H9 (cell line): Measurements from ENCODE around the gene MAD1L1. TPM values are rescaled to one million over a fixed set of nuclear protein-coding genes. Genes with fewer than 3 reads are reported as not detected.

Experiments used
- DNase-seq: peaks from one replicate; pipeline ENCODE4 v3.0.0-alpha.2; 2017
- H2AFZ ChIP-seq: one replicate; pipeline ENCODE4 v1.6.1; 2013; ENCODE audit warnings: mild to moderate bottlenecking, low read length, control low read depth, moderate library complexity
- H2AK5ac ChIP-seq: 2 replicates; pipeline ENCODE4 v1.6.1; 2013; ENCODE audit warnings: low read length, control low read depth, mixed read lengths; ENCODE audit not compliant: insufficient read length
- H2BK120ac ChIP-seq: one replicate; pipeline ENCODE4 v1.6.1; 2013; ENCODE audit warnings: low read depth, mild to moderate bottlenecking, low read length, control low read depth, inconsistent platforms; ENCODE audit not compliant: poor library complexity, severe bottlenecking
- H2BK12ac ChIP-seq: 2 replicates; pipeline ENCODE4 v1.6.1; 2013; ENCODE audit warnings: low read length, control low read depth, mixed read lengths, low read depth; ENCODE audit not compliant: insufficient read length
- H2BK15ac ChIP-seq: 2 replicates; pipeline ENCODE4 v1.6.1; 2013; ENCODE audit warnings: low read depth, low read length, control low read depth
- H2BK20ac ChIP-seq: one replicate; pipeline ENCODE4 v1.6.1; 2013; ENCODE audit warnings: low read depth, mild to moderate bottlenecking, low read length, control low read depth, inconsistent platforms; ENCODE audit not compliant: poor library complexity, severe bottlenecking
- H2BK5ac ChIP-seq: 2 replicates; pipeline ENCODE4 v1.6.1; 2013; ENCODE audit warnings: low read length, control low read depth, mixed read lengths; ENCODE audit not compliant: insufficient read length
- H3K14ac ChIP-seq: 2 replicates; pipeline ENCODE4 v1.6.1; 2013; ENCODE audit warnings: low read length, control low read depth; ENCODE audit not compliant: insufficient read depth
- H3K18ac ChIP-seq: 2 replicates; pipeline ENCODE4 v1.6.1; 2013; ENCODE audit warnings: low read depth, mild to moderate bottlenecking, mixed read lengths, low read length, control low read depth; ENCODE audit not compliant: insufficient read length
- H3K23ac ChIP-seq: 2 replicates; pipeline ENCODE4 v1.6.1; 2013; ENCODE audit warnings: low read length, control low read depth, mixed read lengths, low read depth; ENCODE audit not compliant: insufficient read length
- H3K23me2 ChIP-seq: 2 replicates; pipeline ENCODE4 v1.6.1; 2013; ENCODE audit warnings: low read depth, mild to moderate bottlenecking, mixed read lengths, low read length, control low read depth; ENCODE audit not compliant: insufficient read length, poor library complexity, severe bottlenecking
- H3K27ac ChIP-seq: 2 replicates; pipeline ENCODE4 v1.5.1; 2013; ENCODE audit warnings: low read length, control low read depth, mixed read lengths, low read depth; ENCODE audit not compliant: insufficient read length
- H3K27me3 ChIP-seq: 2 replicates; pipeline ENCODE4 v1.6.1; 2013; ENCODE audit warnings: low read length, control low read depth, inconsistent platforms; ENCODE audit not compliant: insufficient read depth
- H3K4ac ChIP-seq: 2 replicates; pipeline ENCODE4 v1.6.1; 2013; ENCODE audit warnings: low read depth, mild to moderate bottlenecking, control low read depth, inconsistent platforms, low read length, moderate library complexity
- H3K4me1 ChIP-seq: 2 replicates; pipeline ENCODE4 v1.6.1; 2013; ENCODE audit warnings: low read length, control low read depth, inconsistent platforms; ENCODE audit not compliant: insufficient read depth
- H3K4me2 ChIP-seq: 2 replicates; pipeline ENCODE4 v1.6.1; 2013; ENCODE audit warnings: low read length, control low read depth, mixed read lengths; ENCODE audit not compliant: insufficient read length, insufficient read depth
- H3K56ac ChIP-seq: 2 replicates; pipeline ENCODE4 v1.6.1; 2013; ENCODE audit warnings: low read depth, mild to moderate bottlenecking, mixed read lengths, low read length, control low read depth; ENCODE audit not compliant: insufficient read length
- H3K79me1 ChIP-seq: 2 replicates; pipeline ENCODE4 v1.6.1; 2013; ENCODE audit warnings: low read depth, mild to moderate bottlenecking, moderate library complexity, low read length, control low read depth, inconsistent platforms; ENCODE audit not compliant: insufficient read depth, poor library complexity, severe bottlenecking
- H3K79me2 ChIP-seq: 2 replicates; pipeline ENCODE4 v1.6.1; 2013; ENCODE audit warnings: low read length, control low read depth, inconsistent platforms; ENCODE audit not compliant: insufficient read depth
- H3K9ac ChIP-seq: 2 replicates; pipeline ENCODE4 v1.6.1; 2013; ENCODE audit warnings: low read length, control low read depth, mixed read lengths; ENCODE audit not compliant: insufficient read length; ENCODE audit errors: extremely low read depth
- H3K9me3 ChIP-seq: one replicate; pipeline ENCODE4 v1.6.1; 2013; ENCODE audit warnings: low read depth, low read length, inconsistent platforms; ENCODE audit not compliant: control insufficient read depth
- H3T11ph ChIP-seq: one replicate; pipeline ENCODE4 v1.6.1; 2013; ENCODE audit warnings: mild to moderate bottlenecking, low read length, control low read depth, inconsistent platforms
- H4K20me1 ChIP-seq: one replicate; pipeline ENCODE4 v1.6.1; 2013; ENCODE audit not compliant: control insufficient read depth, insufficient read length, insufficient read depth
- H4K5ac ChIP-seq: 2 replicates; pipeline ENCODE4 v1.6.1; 2013; ENCODE audit warnings: low read depth, mild to moderate bottlenecking, mixed read lengths, low read length, control low read depth; ENCODE audit not compliant: insufficient read length
- H4K8ac ChIP-seq: replicated peaks from 2 replicates; pipeline ENCODE4 v1.6.1; 2013; ENCODE audit warnings: low read length, control low read depth, mixed read lengths, low read depth; ENCODE audit not compliant: insufficient read length
- H4K91ac ChIP-seq: 2 replicates; pipeline ENCODE4 v1.6.1; 2013; ENCODE audit warnings: low read depth, mild to moderate bottlenecking, moderate library complexity, mixed read lengths, low read length, control low read depth; ENCODE audit not compliant: insufficient read length
- H3K27ac Mint-ChIP-seq, 3 experiments: 2 replicates in 2 of 3; 3 replicates in 1 of 3; pipeline ENCODE4 v1.8.0; 2020 to 2021; ENCODE audit warnings: mixed read lengths in 3 of 3, mild to moderate bottlenecking in 1 of 3, moderate library complexity in 1 of 3
- H3K27me3 Mint-ChIP-seq: 2 replicates; pipeline ENCODE4 v1.8.0; 2021; ENCODE audit warnings: low read depth, mild to moderate bottlenecking, moderate library complexity, mixed read lengths
- H3K36me3 Mint-ChIP-seq, 3 experiments: 2 replicates in 2 of 3; 3 replicates in 1 of 3; pipeline ENCODE4 v1.8.0; 2020 to 2021; ENCODE audit warnings: low read depth in 3 of 3, mixed read lengths in 3 of 3; ENCODE audit not compliant: insufficient read depth in 1 of 3
- H3K4me1 Mint-ChIP-seq, 2 experiments: 2 replicates each; pipeline ENCODE4 v1.8.0; 2020; ENCODE audit warnings: mixed read lengths in 2 of 2
- H3K4me3 Mint-ChIP-seq, 2 experiments: 2 replicates in 1 of 2; 3 replicates in 1 of 2; pipeline ENCODE4 v1.8.0; 2020 to 2021; ENCODE audit warnings: mild to moderate bottlenecking in 2 of 2, mixed read lengths in 2 of 2, moderate library complexity in 1 of 2
- H3K9me3 Mint-ChIP-seq, 2 experiments: 2 replicates in 1 of 2; 3 replicates in 1 of 2; pipeline ENCODE4 v1.8.0; 2020; ENCODE audit warnings: mild to moderate bottlenecking in 2 of 2, mixed read lengths in 2 of 2, moderate library complexity in 1 of 2
- WGBS: extraction: QIAGEN DNeasy Blood & Tissue Kit; methylation state at CpG from one replicate; pipeline ENCODE4 v1.1.7; 2013; ENCODE audit warnings: missing lambda C conversion rate, low lambda C conversion rate, mixed read lengths; ENCODE audit not compliant: insufficient read length; ENCODE audit errors: extremely low coverage; 5-methylcytosine and 5-hydroxymethylcytosine counted together
- total RNA-seq: library from RNA; stranded (reverse); gene quantifications from 2 replicates; pipeline ENCODE4 v1.2.1, GENCODE V29; 2021
- TF ChIP-seq, protein P1 (sequence below): fragments of 200-600 bp; sonication (generic); conservative IDR thresholded peaks from 3 replicates; pipeline ENCODE4 v1.8.0; 2021; ENCODE audit warnings: antibody characterized with exemption, mild to moderate bottlenecking

MAD1L1 gene
- total RNA-seq, 1 experiment from 2014 or later, result 39.0 TPM

GRCh38 chr7:2023877-2024566 is 208.7 kb downstream of the MAD1L1 start:
- H4K5ac ChIP-seq, result no peak overlapping the region
- H3K23me2 ChIP-seq, result no peaks in the 10 kb centered on the region
- H3K4me1 ChIP-seq, result no peaks in the 10 kb centered on the region
- H4K91ac ChIP-seq, result no peak overlapping the region
- WGBS, result no CpG with 5 or more reads among the region's 7 CpGs
- Mint-ChIP-seq H3K9me3 (peaks cover 20 to 27% of the 10 kb centered on the region in 2 experiments), H3K27me3 (no peaks in the 10 kb centered on the region; the same call in 1 of the 2 replicates), H3K4me3 (no peak overlapping the region), H3K4me1 (peaks cover 1% of the 10 kb centered on the region in 2 experiments; a peak in 3 of 4 replicates), H3K27ac (no peak overlapping the region), H3K36me3 (peaks cover 6 to 23% (median 9%) of the 10 kb centered on the region in 3 experiments; a peak in 6 of 7 replicates)
- no peak overlapping the region for H3K56ac ChIP-seq
- no peak overlapping the region for H2BK12ac ChIP-seq
- no peak overlapping the region for H3K23ac ChIP-seq
- no peak overlapping the region for H3K14ac ChIP-seq
- no peak overlapping the region for H4K8ac ChIP-seq
- no peaks in the 10 kb centered on the region; the same call in 1 of the 2 replicates for H3K79me2 ChIP-seq
- no peaks in the 10 kb centered on the region for H3K9me3 ChIP-seq
- no peak overlapping the region for H2AFZ ChIP-seq
- H2BK20ac ChIP-seq, result no peak overlapping the region
- H2BK15ac ChIP-seq, result no peak overlapping the region
- no peak overlapping the region for H3K4ac ChIP-seq
- no peak overlapping the region for H3K9ac ChIP-seq
- TF ChIP-seq, protein P1, sequence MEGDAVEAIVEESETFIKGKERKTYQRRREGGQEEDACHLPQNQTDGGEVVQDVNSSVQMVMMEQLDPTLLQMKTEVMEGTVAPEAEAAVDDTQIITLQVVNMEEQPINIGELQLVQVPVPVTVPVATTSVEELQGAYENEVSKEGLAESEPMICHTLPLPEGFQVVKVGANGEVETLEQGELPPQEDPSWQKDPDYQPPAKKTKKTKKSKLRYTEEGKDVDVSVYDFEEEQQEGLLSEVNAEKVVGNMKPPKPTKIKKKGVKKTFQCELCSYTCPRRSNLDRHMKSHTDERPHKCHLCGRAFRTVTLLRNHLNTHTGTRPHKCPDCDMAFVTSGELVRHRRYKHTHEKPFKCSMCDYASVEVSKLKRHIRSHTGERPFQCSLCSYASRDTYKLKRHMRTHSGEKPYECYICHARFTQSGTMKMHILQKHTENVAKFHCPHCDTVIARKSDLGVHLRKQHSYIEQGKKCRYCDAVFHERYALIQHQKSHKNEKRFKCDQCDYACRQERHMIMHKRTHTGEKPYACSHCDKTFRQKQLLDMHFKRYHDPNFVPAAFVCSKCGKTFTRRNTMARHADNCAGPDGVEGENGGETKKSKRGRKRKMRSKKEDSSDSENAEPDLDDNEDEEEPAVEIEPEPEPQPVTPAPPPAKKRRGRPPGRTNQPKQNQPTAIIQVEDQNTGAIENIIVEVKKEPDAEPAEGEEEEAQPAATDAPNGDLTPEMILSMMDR, result no peak
- DNase-seq, result no peak
- no peaks in the 10 kb centered on the region for H3K27me3 ChIP-seq
- H2BK5ac ChIP-seq, result no peak overlapping the region
- no peaks in the 10 kb centered on the region for H4K20me1 ChIP-seq
- H3K4me2 ChIP-seq, result no peak overlapping the region
- H2AK5ac ChIP-seq, result no peak overlapping the region
- no peak overlapping the region for H3K18ac ChIP-seq
- H2BK120ac ChIP-seq, result no peak overlapping the region
- H3K79me1 ChIP-seq, result no peaks in the 10 kb centered on the region
- no peak overlapping the region for H3K27ac ChIP-seq
- no peak overlapping the region for H3T11ph ChIP-seq
